A549 (cell line): ENCODE measurements around the gene PARD3B. TPM values are rescaled to one million over a fixed set of nuclear protein-coding genes. Genes with fewer than 3 reads are reported as not detected.
A peak's percentile ranks its signal among the peaks of the same experiment; 100 is the strongest.

Experiments
- ATAC-seq, 2 experiments: fragments of 200-7000 bp in 1 of 2; fragments of >200 bp in 1 of 2; cut with Nextera tagmentation in 1 of 2; cut with Tn5 transposase in 1 of 2; 3 replicates each; pipeline versions ENCODE4 v1.8.0 to v1.9.1; 2018 to 2020; ENCODE audit warnings: mild to moderate bottlenecking in 1 of 2, moderate library complexity in 1 of 2
- CTCF ChIA-PET: fragments of 300-600 bp; sonication (Branson Sonifier 250); formaldehyde crosslinking; extraction: SDS; loops from one replicate; lab custom pipeline; 2021; ENCODE audit warnings: antibody characterized with exemption, inconsistent platforms; lab: Yijun Ruan, JAX
- POLR2A ChIA-PET: fragments of 350-600 bp; formaldehyde crosslinking; extraction: SDS; loops from one replicate; lab custom pipeline; 2021; ENCODE audit warnings: antibody characterized with exemption, inconsistent platforms; lab: Yijun Ruan, JAX
- DNase-seq, 2 experiments: peaks; one replicate each; pipeline versions ENCODE4 v3.0.0 to v3.0.0-alpha.2; 2011 to 2016; ENCODE audit warnings: low read depth in 1 of 2, low spot score in 1 of 2
- FAIRE-seq: peaks from 2 replicates; lab custom pipeline; 2011; peaks lifted over from hg19 to GRCh38; lab: Jason Lieb, UNC
- H3K27ac ChIP-seq, 2 experiments: fragments of >200 bp; sonication (Bioruptor Twin); formaldehyde crosslinking; 3 replicates each; pipeline ENCODE4 v1.5.1; 2016 to 2017
- H3K4me1 ChIP-seq: fragments of >200 bp; sonication (Bioruptor Twin); formaldehyde crosslinking; 3 replicates; pipeline ENCODE4 v1.6.1; 2016
- H3K4me2 ChIP-seq: fragments of >200 bp; sonication (Bioruptor Twin); formaldehyde crosslinking; 3 replicates; pipeline ENCODE4 v1.6.1; 2016
- H3K4me3 ChIP-seq: fragments of >200 bp; sonication (Bioruptor Twin); formaldehyde crosslinking; 3 replicates; pipeline ENCODE4 v1.5.1; 2016
- H3K9me3 ChIP-seq: fragments of >200 bp; sonication (Bioruptor Twin); formaldehyde crosslinking; 3 replicates; pipeline ENCODE4 v1.6.1; 2016
- CHD4 ChIP-seq: fragments of 200-600 bp; sonication (generic); IDR thresholded peaks from 2 replicates; pipeline ENCODE4 v1.6.1; 2016; ENCODE audit warnings: antibody characterized with exemption, mild to moderate bottlenecking, borderline replicate concordance
- FOSB ChIP-seq: fragments of 250-450 bp; sonication (Bioruptor Pico); IDR thresholded peaks from 2 replicates; pipeline ENCODE4 v1.5.0; 2020; ENCODE audit warnings: mild to moderate bottlenecking, moderate library complexity
- FOSL2 ChIP-seq, 2 experiments: fragments of 450-650 bp in 1 of 2; fragments of >200 bp in 1 of 2; sonication (Bioruptor Twin) in 1 of 2; formaldehyde crosslinking; IDR thresholded peaks; 2 replicates each; pipeline versions ENCODE4 v1.5.0 to v1.6.1; 2016 to 2020; ENCODE audit warnings: mild to moderate bottlenecking in 1 of 2, moderate library complexity in 1 of 2
- FOXS1 ChIP-seq: fragments of 250-450 bp; sonication (Bioruptor Pico); IDR thresholded peaks from 2 replicates; pipeline ENCODE4 v1.5.0; 2020; ENCODE audit warnings: mild to moderate bottlenecking, moderate library complexity
- HDAC2 ChIP-seq: fragments of 200-600 bp; sonication (generic); IDR thresholded peaks from 2 replicates; pipeline ENCODE4 v1.6.1; 2016
- HOXB5 ChIP-seq: fragments of 250-450 bp; sonication (Bioruptor Pico); IDR thresholded peaks from 2 replicates; pipeline ENCODE4 v1.5.0; 2020; ENCODE audit warnings: mild to moderate bottlenecking, moderate library complexity
- JUNB ChIP-seq: fragments of >200 bp; sonication (Bioruptor Twin); formaldehyde crosslinking; IDR thresholded peaks from 2 replicates; pipeline ENCODE4 v1.6.1; 2016
- MAFK ChIP-seq: fragments of 450-650 bp; IDR thresholded peaks from 2 replicates; pipeline ENCODE4 v1.6.1; 2014; ENCODE audit not compliant: partially characterized antibody
- PHF8 ChIP-seq: fragments of 200-600 bp; sonication (generic); IDR thresholded peaks from 2 replicates; pipeline ENCODE4 v1.6.1; 2016; ENCODE audit warnings: low read depth, mild to moderate bottlenecking, antibody characterized with exemption, moderate library complexity, borderline replicate concordance
- RCOR1 ChIP-seq: fragments of 150-350 bp; IDR thresholded peaks from 2 replicates; pipeline ENCODE4 v1.6.1; 2014; ENCODE audit warnings: antibody characterized with exemption, low read length, low read depth
- WGBS: methylation state at CpG from one replicate; pipeline ENCODE4 v1.1.6; 2017; ENCODE audit errors: missing lambda C conversion rate; 5-methylcytosine and 5-hydroxymethylcytosine counted together
- polyA plus RNA-seq, 4 experiments: library from polyadenylated mRNA; depleted of rRNA in 3 of 4; stranded (reverse); fragments of >200 nt; fragmentation: RNase III in 1 of 4; extraction: RNeasy Plus Mini Kit Qiagen cat#74134 plus additional on column Dnase treatment in 1 of 4; gene quantifications; 2 replicates in 3 of 4; 3 replicates in 1 of 4; pipeline ENCODE4 v1.2.3, GENCODE V29; 2011 to 2017
- TF ChIP-seq, protein P1 (sequence below): fragments of 250-450 bp; sonication (Bioruptor Pico); IDR thresholded peaks from 2 replicates; pipeline ENCODE4 v1.5.0; 2021; ENCODE audit warnings: mild to moderate bottlenecking, moderate library complexity, borderline replicate concordance
- TF ChIP-seq, protein P2 (sequence below): fragments of >200 bp; sonication (Bioruptor Twin); formaldehyde crosslinking; IDR thresholded peaks from 3 replicates; pipeline ENCODE4 v1.6.1; 2016
- TF ChIP-seq, protein P3 (sequence below): fragments of 200-600 bp; sonication (generic); IDR thresholded peaks from 2 replicates; pipeline ENCODE4 v1.6.1; 2016; ENCODE audit warnings: antibody characterized with exemption, mild to moderate bottlenecking, moderate library complexity

The PARD3B gene
- polyA plus RNA-seq, 2 of the 4 experiments (the other 2 are of a cell fraction), result 1.2 to 2.4 TPM

DNA sequence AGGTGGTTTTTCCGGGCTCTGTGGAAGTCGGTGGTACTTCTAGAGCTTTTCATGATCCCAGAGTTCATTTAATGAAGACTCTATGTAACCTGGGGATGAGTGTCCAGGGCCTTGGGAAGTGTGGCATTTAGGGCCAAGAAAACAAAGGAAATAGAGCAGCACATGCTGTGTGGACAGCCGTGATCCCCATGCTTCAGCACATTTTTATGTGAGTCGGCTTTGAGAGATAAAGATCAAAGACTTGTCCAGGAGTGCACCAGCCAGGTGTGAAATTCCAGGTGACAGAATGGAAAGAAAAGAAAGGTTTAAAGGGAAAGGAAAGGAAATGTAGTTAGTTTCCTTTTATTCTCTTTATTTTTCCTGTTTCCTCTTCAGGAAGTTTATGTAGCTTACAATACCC, 879.1 kb downstream of the PARD3B start:
- Histone ChIP-seq H3K9me3 (no peaks in the 10 kb centered on the region), H3K4me2 (no peak overlapping the region), H3K4me1 (peaks cover 4% of the 10 kb centered on the region; the same call in 1 of the 3 replicates), H3K4me3 (no peak overlapping the region), H3K27ac (no peak overlapping the region)
- DNase-seq, result no peak
- ChIA-PET POLR2A (no interaction called here), CTCF (no interaction called here)
- TF ChIP-seq RCOR1 (no peak), PHF8 (no peak), MAFK (no peak), HDAC2 (no peak), FOSB (CRISPR knock-in tag) (no peak), CHD4 (no peak)
- TF ChIP-seq, protein P1, sequence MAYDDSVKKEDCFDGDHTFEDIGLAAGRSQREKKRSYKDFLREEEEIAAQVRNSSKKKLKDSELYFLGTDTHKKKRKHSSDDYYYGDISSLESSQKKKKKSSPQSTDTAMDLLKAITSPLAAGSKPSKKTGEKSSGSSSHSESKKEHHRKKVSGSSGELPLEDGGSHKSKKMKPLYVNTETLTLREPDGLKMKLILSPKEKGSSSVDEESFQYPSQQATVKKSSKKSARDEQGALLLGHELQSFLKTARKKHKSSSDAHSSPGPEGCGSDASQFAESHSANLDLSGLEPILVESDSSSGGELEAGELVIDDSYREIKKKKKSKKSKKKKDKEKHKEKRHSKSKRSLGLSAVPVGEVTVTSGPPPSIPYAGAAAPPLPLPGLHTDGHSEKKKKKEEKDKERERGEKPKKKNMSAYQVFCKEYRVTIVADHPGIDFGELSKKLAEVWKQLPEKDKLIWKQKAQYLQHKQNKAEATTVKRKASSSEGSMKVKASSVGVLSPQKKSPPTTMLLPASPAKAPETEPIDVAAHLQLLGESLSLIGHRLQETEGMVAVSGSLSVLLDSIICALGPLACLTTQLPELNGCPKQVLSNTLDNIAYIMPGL, result no peak
- TF ChIP-seq, protein P2, sequence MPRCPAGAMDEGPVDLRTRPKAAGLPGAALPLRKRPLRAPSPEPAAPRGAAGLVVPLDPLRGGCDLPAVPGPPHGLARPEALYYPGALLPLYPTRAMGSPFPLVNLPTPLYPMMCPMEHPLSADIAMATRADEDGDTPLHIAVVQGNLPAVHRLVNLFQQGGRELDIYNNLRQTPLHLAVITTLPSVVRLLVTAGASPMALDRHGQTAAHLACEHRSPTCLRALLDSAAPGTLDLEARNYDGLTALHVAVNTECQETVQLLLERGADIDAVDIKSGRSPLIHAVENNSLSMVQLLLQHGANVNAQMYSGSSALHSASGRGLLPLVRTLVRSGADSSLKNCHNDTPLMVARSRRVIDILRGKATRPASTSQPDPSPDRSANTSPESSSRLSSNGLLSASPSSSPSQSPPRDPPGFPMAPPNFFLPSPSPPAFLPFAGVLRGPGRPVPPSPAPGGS, result no peak
- TF ChIP-seq, protein P3, sequence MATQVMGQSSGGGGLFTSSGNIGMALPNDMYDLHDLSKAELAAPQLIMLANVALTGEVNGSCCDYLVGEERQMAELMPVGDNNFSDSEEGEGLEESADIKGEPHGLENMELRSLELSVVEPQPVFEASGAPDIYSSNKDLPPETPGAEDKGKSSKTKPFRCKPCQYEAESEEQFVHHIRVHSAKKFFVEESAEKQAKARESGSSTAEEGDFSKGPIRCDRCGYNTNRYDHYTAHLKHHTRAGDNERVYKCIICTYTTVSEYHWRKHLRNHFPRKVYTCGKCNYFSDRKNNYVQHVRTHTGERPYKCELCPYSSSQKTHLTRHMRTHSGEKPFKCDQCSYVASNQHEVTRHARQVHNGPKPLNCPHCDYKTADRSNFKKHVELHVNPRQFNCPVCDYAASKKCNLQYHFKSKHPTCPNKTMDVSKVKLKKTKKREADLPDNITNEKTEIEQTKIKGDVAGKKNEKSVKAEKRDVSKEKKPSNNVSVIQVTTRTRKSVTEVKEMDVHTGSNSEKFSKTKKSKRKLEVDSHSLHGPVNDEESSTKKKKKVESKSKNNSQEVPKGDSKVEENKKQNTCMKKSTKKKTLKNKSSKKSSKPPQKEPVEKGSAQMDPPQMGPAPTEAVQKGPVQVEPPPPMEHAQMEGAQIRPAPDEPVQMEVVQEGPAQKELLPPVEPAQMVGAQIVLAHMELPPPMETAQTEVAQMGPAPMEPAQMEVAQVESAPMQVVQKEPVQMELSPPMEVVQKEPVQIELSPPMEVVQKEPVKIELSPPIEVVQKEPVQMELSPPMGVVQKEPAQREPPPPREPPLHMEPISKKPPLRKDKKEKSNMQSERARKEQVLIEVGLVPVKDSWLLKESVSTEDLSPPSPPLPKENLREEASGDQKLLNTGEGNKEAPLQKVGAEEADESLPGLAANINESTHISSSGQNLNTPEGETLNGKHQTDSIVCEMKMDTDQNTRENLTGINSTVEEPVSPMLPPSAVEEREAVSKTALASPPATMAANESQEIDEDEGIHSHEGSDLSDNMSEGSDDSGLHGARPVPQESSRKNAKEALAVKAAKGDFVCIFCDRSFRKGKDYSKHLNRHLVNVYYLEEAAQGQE, result no peak
- ATAC-seq, result no peak
- FAIRE-seq, result no peak
- 60% methylated on average over 4 of the region's 4 CpGs for WGBS

DNA sequence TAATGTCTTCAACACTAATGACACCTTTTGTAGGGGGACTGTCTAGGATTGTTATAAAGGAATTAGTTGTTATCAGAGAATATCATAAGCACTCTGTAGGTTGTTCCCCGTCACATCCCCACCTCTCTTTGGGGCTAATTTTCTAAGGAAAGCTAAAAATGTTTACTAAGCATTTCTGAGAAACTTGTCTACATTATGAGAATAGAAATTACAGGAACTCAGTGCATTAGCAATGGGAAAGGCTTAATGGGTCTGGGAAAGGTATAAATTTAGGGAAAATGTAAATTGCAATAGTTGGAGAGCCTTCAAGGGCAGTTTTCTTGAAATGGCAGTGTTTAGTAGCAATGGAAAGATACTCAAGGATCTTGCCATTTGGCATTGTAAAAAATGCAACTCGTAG, 879.8 kb downstream of the PARD3B start:
- no peaks in the 10 kb centered on the region for H3K9me3 ChIP-seq
- FAIRE-seq, result no peak

DNA sequence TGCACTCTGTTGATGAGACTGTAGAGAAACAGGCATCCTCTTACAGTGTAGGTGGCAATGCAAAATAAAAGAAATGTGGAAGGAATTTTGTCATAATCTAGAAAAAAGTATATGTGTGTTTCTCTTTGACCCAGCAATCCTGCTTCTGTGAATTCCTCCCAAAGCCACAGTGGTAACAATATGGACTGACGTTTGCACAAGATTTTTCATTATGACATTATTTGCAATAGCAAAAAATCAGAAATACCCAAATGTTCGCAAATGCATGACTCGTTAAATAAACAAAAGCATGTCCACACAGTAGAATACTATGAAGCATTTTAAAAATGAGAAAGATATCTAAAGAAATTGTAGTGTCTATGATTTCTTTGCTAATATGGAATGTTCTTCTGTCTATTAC, 881.8 kb downstream of the PARD3B start:
- ATAC-seq (no peak), FAIRE-seq (no peak), DNase-seq (no peak)
- ChIA-PET POLR2A (interaction anchor here (0.6 kb wide), 1 partner anchor 556 kb away, joined by 9 read pairs; no protein-coding TSS in a partner anchor), CTCF (no interaction called here)
- Histone ChIP-seq H3K9me3 (no peaks in the 10 kb centered on the region), H3K27ac (no peak overlapping the region), H3K4me1 (peaks cover 4% of the 10 kb centered on the region; the same call in 1 of the 3 replicates), H3K4me2 (peak overlapping the region; percentile 5; the same call in 1 of the 3 replicates), H3K4me3 (no peak overlapping the region)
- WGBS, result 15% methylated on average over 3 of the region's 3 CpGs
- no peak for TF ChIP-seq FOXS1 (CRISPR knock-in tag)
- TF ChIP-seq FOSL2 (IDR thresholded peaks at IDR 0.05), result no peak
- 0 out of 2 replicates have a peak, but pooled peaks have one; percentile 11 for TF ChIP-seq FOSL2 (CRISPR knock-in tag; IDR thresholded peaks at IDR 0.05)
- no peak for TF ChIP-seq HOXB5

More for the DNA sequence above, 879.8 kb downstream of the PARD3B start:
- no peak overlapping the region for H3K4me2 ChIP-seq
- TF ChIP-seq MAFK (peak; percentile 74), JUNB (no peak)
- ChIA-PET POLR2A (no interaction called here), CTCF (no interaction called here)
- ATAC-seq (no peak), DNase-seq (no peak)
- H3K4me1 ChIP-seq, result peaks cover 4% of the 10 kb centered on the region; the same call in 1 of the 3 replicates
- 29% methylated on average over 2 of the region's 2 CpGs for WGBS
- H3K4me3 ChIP-seq, result no peak overlapping the region
- no peak overlapping the region for H3K27ac ChIP-seq
